MCF 10A (cell line): ENCODE data around the gene PHACTR1. TPM values are rescaled to one million over a fixed set of nuclear protein-coding genes. Genes with fewer than 3 reads are reported as not detected.

ENCODE experiments used
- BruUV-seq: library from RNA; stranded (reverse); fragments of 400-500 nt; replicated peaks from 2 replicates; lab custom pipeline; 2021; lab: Mats Ljungman, UMichigan
- CTCF ChIA-PET: fragments of 300-600 bp; sonication (Branson Sonifier 250); formaldehyde crosslinking; extraction: SDS; loops from one replicate; lab custom pipeline; 2021; ENCODE audit warnings: antibody characterized with exemption, inconsistent platforms; lab: Yijun Ruan, JAX
- POLR2A ChIA-PET: fragments of 300-600, 350-650 bp; sonication (Branson Sonifier 250); formaldehyde crosslinking; extraction: SDS; loops from one replicate; lab custom pipeline; 2020; ENCODE audit warnings: antibody characterized with exemption, inconsistent platforms; lab: Yijun Ruan, JAX
- DNase-seq: peaks from one replicate; pipeline ENCODE4 v3.0.0-alpha.2; 2018; ENCODE audit not compliant: unreplicated experiment
- H3K27ac Mint-ChIP-seq: one replicate; pipeline ENCODE4 v1.8.0; 2022; ENCODE audit warnings: mild to moderate bottlenecking, low read depth, mixed read lengths; ENCODE audit not compliant: unreplicated experiment
- H3K27me3 Mint-ChIP-seq: one replicate; pipeline ENCODE4 v1.8.0; 2022; ENCODE audit warnings: mixed read lengths; ENCODE audit not compliant: insufficient read depth, unreplicated experiment
- H3K36me3 Mint-ChIP-seq: one replicate; pipeline ENCODE4 v1.8.0; 2022; ENCODE audit warnings: mild to moderate bottlenecking, moderate library complexity, mixed read lengths; ENCODE audit not compliant: insufficient read depth, unreplicated experiment
- H3K4me1 Mint-ChIP-seq: one replicate; pipeline ENCODE4 v1.8.0; 2022; ENCODE audit warnings: mixed read lengths; ENCODE audit not compliant: insufficient read depth, unreplicated experiment
- H3K4me3 Mint-ChIP-seq: one replicate; pipeline ENCODE4 v1.8.0; 2022; ENCODE audit warnings: mild to moderate bottlenecking, moderate library complexity, mixed read lengths; ENCODE audit not compliant: unreplicated experiment
- H3K9me3 Mint-ChIP-seq: one replicate; pipeline ENCODE4 v1.8.0; 2022; ENCODE audit warnings: mixed read lengths; ENCODE audit not compliant: unreplicated experiment
- CTCF ChIP-seq: fragments of 200-600 bp; IDR thresholded peaks from one replicate; pipeline ENCODE4 v1.8.0; 2022; ENCODE audit warnings: antibody characterized with exemption, mild to moderate bottlenecking; ENCODE audit not compliant: unreplicated experiment
- intact Hi-C: fragments of 100-400 bp; cut with micrococcal nuclease; formaldehyde crosslinking; loops from 2 replicates; pipeline ENCODE4 v1.14.1; 2022
- total RNA-seq: library from RNA; stranded (reverse); gene quantifications from 2 replicates; pipeline ENCODE4 v1.2.3, GENCODE V29; 2022

PHACTR1 gene
- total RNA-seq, 1 experiment from 2014 or later, result not detected

DNA sequence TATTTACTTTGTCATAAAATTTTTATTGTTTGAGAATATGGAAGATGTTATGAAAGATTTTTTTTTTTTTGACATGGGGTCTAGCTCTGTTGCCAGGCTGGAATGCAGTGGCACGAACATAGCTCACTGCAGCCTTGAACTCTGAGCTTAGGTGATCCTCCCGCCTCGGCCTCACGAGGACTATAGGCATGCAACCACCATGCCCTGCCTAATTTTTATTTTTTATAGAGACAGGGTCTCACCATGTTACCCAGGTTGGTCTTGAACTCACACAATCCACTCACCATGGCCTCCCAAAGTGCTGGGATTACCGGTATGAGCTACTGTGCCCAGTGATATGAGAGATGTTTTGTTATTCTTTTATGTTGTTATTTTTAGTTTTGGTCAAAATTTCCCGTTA lies 316.0 kb downstream of the PHACTR1 start:
- intact Hi-C loops, result no loop called here
- Mint-ChIP-seq H3K27ac (no peak overlapping the region), H3K27me3 (no peaks in the 10 kb centered on the region), H3K4me3 (no peak overlapping the region), H3K4me1 (no peaks in the 10 kb centered on the region), H3K36me3 (no peaks in the 10 kb centered on the region), H3K9me3 (no peaks in the 10 kb centered on the region)
- no peak for TF ChIP-seq CTCF
- ChIA-PET CTCF (interaction anchor here (0.7 kb wide), 1 partner anchor 338 kb away, joined by 3 read pairs; no protein-coding TSS in a partner anchor), POLR2A (no interaction called here)
- no TSS peak for BruUV-seq
- DNase-seq, result no peak

- Mint-ChIP-seq H3K9me3 (no peaks in the 10 kb centered on the region), H3K27ac (no peak overlapping the region), H3K27me3 (no peaks in the 10 kb centered on the region), H3K4me3 (no peak overlapping the region), H3K36me3 (no peaks in the 10 kb centered on the region), H3K4me1 (no peaks in the 10 kb centered on the region)
- intact Hi-C loops, result no loop called here
- ChIA-PET CTCF (no interaction called here), POLR2A (no interaction called here)
- BruUV-seq, result no TSS peak
- no peak for DNase-seq
- no peak for TF ChIP-seq CTCF
Measured at GRCh38 chr6:13033145-13033544, 316.6 kb downstream of the PHACTR1 start.

- ChIA-PET POLR2A (no interaction called here), CTCF (no interaction called here)
- no peak for TF ChIP-seq CTCF
- Mint-ChIP-seq H3K4me1 (no peaks in the 10 kb centered on the region), H3K36me3 (no peaks in the 10 kb centered on the region), H3K27me3 (no peaks in the 10 kb centered on the region), H3K9me3 (no peaks in the 10 kb centered on the region), H3K27ac (no peak overlapping the region), H3K4me3 (no peak overlapping the region)
- DNase-seq, result no peak
- no TSS peak for BruUV-seq
- intact Hi-C loops, result no loop called here
Measured at GRCh38 chr6:13034316-13034715, 317.7 kb downstream of the PHACTR1 start.

DNA sequence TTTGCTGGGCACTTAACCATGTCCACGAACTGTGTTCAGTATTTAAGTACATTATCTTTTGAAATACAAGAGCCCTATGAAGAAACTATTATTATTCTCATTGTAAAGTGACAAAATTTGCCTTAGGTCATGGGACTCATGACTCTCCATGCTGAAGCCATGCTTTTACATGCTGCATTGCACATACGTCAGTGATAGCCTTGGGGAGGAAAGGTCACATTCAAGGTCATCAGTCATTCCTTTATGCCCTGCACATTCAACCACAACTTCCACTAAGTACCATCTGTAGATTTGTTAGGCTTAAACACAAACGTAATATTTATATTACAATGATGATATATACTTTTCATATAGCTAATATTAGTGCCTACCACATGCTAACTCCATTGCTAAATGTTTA lies 319.0 kb downstream of the PHACTR1 start:
- no TSS peak for BruUV-seq
- H3K9me3 Mint-ChIP-seq, result no peaks in the 10 kb centered on the region
- no peaks in the 10 kb centered on the region for H3K4me1 Mint-ChIP-seq
- H3K4me3 Mint-ChIP-seq, result no peak overlapping the region
- no peak for TF ChIP-seq CTCF
- ChIA-PET CTCF (interaction anchor here (0.6 kb wide), 1 partner anchor 833 kb away, joined by 3 read pairs; no protein-coding TSS in a partner anchor), POLR2A (interaction anchor here (0.6 kb wide), 1 partner anchor 95 kb away, joined by 5 read pairs; no protein-coding TSS in a partner anchor)
- DNase-seq, result no peak
- H3K36me3 Mint-ChIP-seq, result no peaks in the 10 kb centered on the region
- no peak overlapping the region for H3K27ac Mint-ChIP-seq
- intact Hi-C loops, result no loop called here
- no peaks in the 10 kb centered on the region for H3K27me3 Mint-ChIP-seq
